IMR-90 (cell line): ENCODE data around the gene NTM. TPM values are rescaled to one million over a fixed set of nuclear protein-coding genes. Genes with fewer than 3 reads are reported as not detected.

Experiments used
- ATAC-seq: fragments of 200-7000 bp; cut with Tn5 transposase; 2 replicates; pipeline ENCODE4 v1.9.1; 2020; ENCODE audit warnings: low read depth, mild to moderate bottlenecking, moderate library complexity
- BruUV-seq: library from RNA; stranded (reverse); fragments of 400-500 nt; replicated peaks from 2 replicates; lab custom pipeline; 2021; lab: Mats Ljungman, UMichigan
- CTCF ChIA-PET: fragments of 300-600 bp; formaldehyde crosslinking; extraction: SDS; loops from one replicate; lab custom pipeline; 2021; ENCODE audit warnings: antibody characterized with exemption; lab: Yijun Ruan, JAX
- POLR2A ChIA-PET: fragments of 300-600 bp; sonication (Branson Sonifier 250); formaldehyde crosslinking; loops from one replicate; lab custom pipeline; 2022; ENCODE audit warnings: antibody characterized with exemption; ENCODE audit not compliant: unreplicated experiment; lab: Charles Lee
- DNase-seq: peaks from one replicate; pipeline ENCODE4 v3.0.0; 2013
- H2AFZ ChIP-seq: replicated peaks from 2 replicates; pipeline ENCODE3; 2013; ENCODE audit warnings: low read length, mild to moderate bottlenecking; ENCODE audit not compliant: poor library complexity
- H2AK5ac ChIP-seq: 2 replicates; pipeline ENCODE4 v1.6.1; 2013; ENCODE audit warnings: low read depth, low read length, inconsistent platforms
- H2AK9ac ChIP-seq: replicated peaks from 2 replicates; pipeline ENCODE3; 2013; ENCODE audit warnings: mild to moderate bottlenecking, low read depth, low read length, moderate library complexity; ENCODE audit not compliant: poor library complexity
- H2BK120ac ChIP-seq: 2 replicates; pipeline ENCODE4 v1.6.1; 2013; ENCODE audit warnings: low read depth, low read length, inconsistent platforms
- H2BK15ac ChIP-seq: 3 replicates; pipeline ENCODE4 v1.6.1; 2013; ENCODE audit warnings: low read depth, low read length, inconsistent platforms
- H2BK20ac ChIP-seq: 2 replicates; pipeline ENCODE4 v1.6.1; 2013; ENCODE audit warnings: low read depth, mild to moderate bottlenecking, inconsistent platforms, low read length, moderate library complexity
- H2BK5ac ChIP-seq: 2 replicates; pipeline ENCODE4 v1.6.1; 2013; ENCODE audit warnings: mild to moderate bottlenecking, low read depth, low read length, inconsistent platforms; ENCODE audit not compliant: poor library complexity, severe bottlenecking
- H3K14ac ChIP-seq: replicated peaks from 2 replicates; pipeline ENCODE4 v1.6.1; 2013; ENCODE audit warnings: low read depth, low read length, inconsistent platforms
- H3K18ac ChIP-seq: 2 replicates; pipeline ENCODE4 v1.6.1; 2013; ENCODE audit warnings: low read depth, low read length, control low read depth
- H3K23ac ChIP-seq: 2 replicates; pipeline ENCODE4 v1.6.1; 2013; ENCODE audit warnings: low read depth, low read length, inconsistent platforms
- H3K27ac ChIP-seq: 2 replicates; pipeline ENCODE4 v1.5.1; 2013; ENCODE audit warnings: mild to moderate bottlenecking, control low read depth, low read length; ENCODE audit not compliant: insufficient read depth
- H3K27me3 ChIP-seq: 2 replicates; pipeline ENCODE4 v1.6.1; 2013; ENCODE audit warnings: low read length; ENCODE audit not compliant: control insufficient read depth, insufficient read depth
- H3K36me3 ChIP-seq: 2 replicates; pipeline ENCODE4 v1.6.1; 2013; ENCODE audit warnings: low read length, mixed read lengths; ENCODE audit not compliant: control insufficient read depth, insufficient read depth
- H3K4ac ChIP-seq: 2 replicates; pipeline ENCODE4 v1.6.1; 2013; ENCODE audit warnings: low read depth, low read length, inconsistent platforms
- H3K4me1 ChIP-seq: 2 replicates; pipeline ENCODE4 v1.6.1; 2013; ENCODE audit warnings: low read length, mixed read lengths; ENCODE audit not compliant: control insufficient read depth, insufficient read depth
- H3K4me2 ChIP-seq: 2 replicates; pipeline ENCODE4 v1.6.1; 2013; ENCODE audit warnings: low read depth, mild to moderate bottlenecking, control low read depth, low read length, moderate library complexity
- H3K4me3 ChIP-seq: 2 replicates; pipeline ENCODE4 v1.5.1; 2013; ENCODE audit warnings: low read depth, mild to moderate bottlenecking, control low read depth, low read length, moderate library complexity; ENCODE audit not compliant: insufficient read depth
- H3K56ac ChIP-seq: 2 replicates; pipeline ENCODE4 v1.6.1; 2013; ENCODE audit warnings: low read length, inconsistent platforms; ENCODE audit not compliant: insufficient read depth; ENCODE audit errors: extremely low read depth
- H3K79me1 ChIP-seq, 2 experiments: 2 replicates each; pipeline ENCODE4 v1.6.1; 2013; ENCODE audit warnings: low read length in 2 of 2, inconsistent platforms in 1 of 2, low read depth in 1 of 2
- H3K9ac ChIP-seq: 2 replicates; pipeline ENCODE4 v1.6.1; 2013; ENCODE audit warnings: low read depth, low read length, control low read depth
- H3K9me1 ChIP-seq: 2 replicates; pipeline ENCODE4 v1.6.1; 2013; ENCODE audit warnings: low read length, inconsistent platforms; ENCODE audit not compliant: insufficient read depth
- H3K9me3 ChIP-seq: 2 replicates; pipeline ENCODE4 v1.6.1; 2013; ENCODE audit warnings: low read length; ENCODE audit not compliant: control insufficient read depth, insufficient read depth
- H4K20me1 ChIP-seq: 2 replicates; pipeline ENCODE4 v1.6.1; 2013; ENCODE audit warnings: low read length, inconsistent platforms; ENCODE audit not compliant: insufficient read depth
- H4K5ac ChIP-seq: 2 replicates; pipeline ENCODE4 v1.6.1; 2013; ENCODE audit warnings: mild to moderate bottlenecking, low read depth, low read length, control low read depth
- H4K8ac ChIP-seq, 2 experiments: 2 replicates each; pipeline ENCODE4 v1.6.1; 2013; ENCODE audit warnings: low read depth in 2 of 2, low read length in 2 of 2, control low read depth in 1 of 2, inconsistent platforms in 1 of 2
- H4K91ac ChIP-seq: 2 replicates; pipeline ENCODE4 v1.6.1; 2013; ENCODE audit warnings: low read depth, low read length, inconsistent platforms; ENCODE audit not compliant: insufficient read depth
- BHLHE40 ChIP-seq: fragments of 150-350 bp; IDR thresholded peaks from 2 replicates; pipeline ENCODE4 v1.6.1; 2016; ENCODE audit warnings: mild to moderate bottlenecking, low read depth, low read length
- CHD1 ChIP-seq: IDR thresholded peaks from 2 replicates; pipeline ENCODE4 v1.6.1; 2012; ENCODE audit warnings: low read depth, low read length, improper control_type of control experiment
- CTCF ChIP-seq: conservative IDR thresholded peaks from 2 replicates; pipeline ENCODE4 v1.5.1; 2012; ENCODE audit warnings: mild to moderate bottlenecking, low read depth, low read length, improper control_type of control experiment
- FOS ChIP-seq: fragments of 150-350 bp; IDR thresholded peaks from 2 replicates; pipeline ENCODE4 v1.6.1; 2016; ENCODE audit warnings: low read depth, low read length
- MAZ ChIP-seq: IDR thresholded peaks from 2 replicates; pipeline ENCODE4 v1.6.1; 2012; ENCODE audit warnings: low read depth, mild to moderate bottlenecking, low read length, improper control_type of control experiment, moderate library complexity, borderline replicate concordance
- MXI1 ChIP-seq: IDR thresholded peaks from 2 replicates; pipeline ENCODE4 v1.6.1; 2012; ENCODE audit warnings: low read depth, mild to moderate bottlenecking, low read length, moderate library complexity, borderline replicate concordance
- NFE2L2 ChIP-seq: fragments of 150-350 bp; IDR thresholded peaks from 2 replicates; pipeline ENCODE4 v1.6.1; 2016; ENCODE audit warnings: low read depth, mild to moderate bottlenecking, low read length
- RCOR1 ChIP-seq: IDR thresholded peaks from 2 replicates; pipeline ENCODE4 v1.6.1; 2012; ENCODE audit warnings: mild to moderate bottlenecking, low read length, improper control_type of control experiment; ENCODE audit not compliant: insufficient replicate concordance
- WGBS, 2 experiments: methylation state at CpG; one replicate each; pipeline versions ENCODE4 v1.1.5 to v1.1.7; 2013; ENCODE audit warnings: missing lambda C conversion rate in 2 of 2; ENCODE audit not compliant: insufficient read length in 1 of 2; ENCODE audit errors: extremely low coverage in 2 of 2; 5-methylcytosine and 5-hydroxymethylcytosine counted together
- dilution Hi-C: fragments of 300-500 bp; cut with HindIII; formaldehyde crosslinking; loops from one replicate; pipeline ENCODE4 v1.14.3; 2018; ENCODE audit warnings: low sequenced_read_pairs; ENCODE audit not compliant: unreplicated experiment
- in situ Hi-C: fragments of 300-500 bp; cut with MboI; formaldehyde crosslinking; loops from 3 replicates; pipeline ENCODE4 v1.14.3; 2019; ENCODE audit warnings: low sequenced_read_pairs, inconsistent platforms, mixed read lengths
- intact Hi-C: fragments of 100-400 bp; cut with micrococcal nuclease; formaldehyde crosslinking; loops from 2 replicates; pipeline ENCODE4 v1.10.0; 2022
- polyA plus RNA-seq, 3 experiments: library from polyadenylated mRNA; depleted of rRNA; stranded (reverse); fragments of >200 nt; gene quantifications; 2 replicates each; pipeline ENCODE4 v1.2.3, GENCODE V29; 2012; ENCODE audit warnings: low replicate concordance in 1 of 3
- total RNA-seq: library from RNA; depleted of rRNA; stranded (reverse); fragments of >200 nt; gene quantifications from 2 replicates; pipeline ENCODE4 v1.2.3, GENCODE V29; 2012

The NTM gene
- total and polyA plus RNA-seq, 2 of the 4 experiments (the other 2 are of a cell fraction), result 19.5 to 25.5 TPM

DNA sequence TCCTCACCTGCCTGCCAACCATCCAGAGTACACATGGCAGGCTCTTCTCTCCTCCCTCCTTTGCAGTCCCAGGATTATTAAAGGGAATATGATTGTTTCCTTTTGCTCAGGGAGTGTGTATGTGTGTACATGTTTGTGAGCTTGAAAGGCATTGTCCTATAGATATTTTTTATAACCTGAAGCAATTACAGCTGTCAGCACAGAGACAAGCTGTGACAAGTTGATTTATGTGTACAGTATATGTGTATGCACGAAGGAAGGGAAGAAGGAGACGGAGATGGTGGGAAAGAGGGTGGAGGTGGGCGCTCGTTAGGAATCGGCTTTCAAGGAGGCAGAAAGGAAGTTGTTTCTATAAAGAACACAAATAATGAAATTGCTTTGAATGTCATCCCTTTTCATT lies 537.0 kb downstream of the NTM start:
- Histone ChIP-seq H3K4ac (peak overlapping the region; percentile 25; the same call in 1 of the 2 replicates), H2AK9ac (no peak overlapping the region), H3K56ac (no peak overlapping the region), H4K8ac (no peak overlapping the region), H3K18ac (no peak overlapping the region), H2BK15ac (no peak overlapping the region), H3K9ac (no peak overlapping the region), H2BK120ac (peak overlapping the region; percentile 19; the same call in 1 of the 2 replicates), H3K14ac (peak overlapping the region; percentile 46; the same call in 1 of the 2 replicates), H3K36me3 (no peaks in the 10 kb centered on the region), H2AFZ (no peak overlapping the region), H2AK5ac (no peak overlapping the region), H3K23ac (no peak overlapping the region), H3K27me3 (no peaks in the 10 kb centered on the region), H3K4me1 (peaks cover 3% of the 10 kb centered on the region), H4K5ac (no peak overlapping the region), H3K79me1 (peaks cover 24 to 41% of the 10 kb centered on the region in 2 experiments), H3K4me3 (no peak overlapping the region), H3K9me1 (peaks cover 6% of the 10 kb centered on the region; the same call in 1 of the 2 replicates), H3K27ac (no peak overlapping the region), H4K20me1 (no peaks in the 10 kb centered on the region), H4K91ac (no peak overlapping the region; the same call in 1 of the 2 replicates), H2BK20ac (no peak overlapping the region), H3K9me3 (no peaks in the 10 kb centered on the region), H3K4me2 (no peak overlapping the region), H2BK5ac (no peak overlapping the region)
- in situ Hi-C loops (no loop called here), dilution Hi-C loops (no loop called here), intact Hi-C loops (no loop called here)
- no peak for DNase-seq
- ChIA-PET CTCF (interaction anchor here (0.9 to 1.4 kb wide), 2 partner anchors 155 to 213 kb away, joined by 3 read pairs; no protein-coding TSS in a partner anchor), POLR2A (no interaction called here)
- ATAC-seq, result no peak
- WGBS, 2 experiments, result no CpG with 5 or more reads among the region's 5 CpGs
- TF ChIP-seq CTCF, result no peak
- TF ChIP-seq MAZ, result no peak
- no peak for TF ChIP-seq CHD1
- TF ChIP-seq RCOR1, result no peak
- TF ChIP-seq NFE2L2, result no peak
- no peak for TF ChIP-seq BHLHE40
- TF ChIP-seq MXI1, result no peak
- TF ChIP-seq FOS, result no peak
- BruUV-seq, result no TSS peak
